Measurements from ENCODE around the gene RPS15.

DNA sequence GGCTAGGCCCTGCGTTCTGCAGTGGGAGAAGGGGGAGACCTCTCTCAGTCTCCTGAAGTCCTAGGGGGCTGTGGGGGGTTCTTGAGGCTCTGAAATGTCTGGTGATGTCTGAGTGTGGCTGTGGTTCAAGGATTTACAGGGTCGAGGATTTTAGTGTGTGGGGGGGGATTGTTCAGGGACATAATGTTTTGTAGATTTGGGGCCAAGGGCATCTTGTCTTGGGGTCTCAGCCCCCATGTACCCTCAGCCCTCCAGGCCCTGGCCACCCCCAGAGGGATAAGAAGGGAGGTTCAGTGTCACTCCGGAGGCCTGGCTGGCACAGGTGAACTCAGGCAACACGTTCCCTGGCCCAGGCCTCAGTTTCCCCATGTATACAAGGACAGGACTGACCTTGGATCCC is 9.3 kb downstream of the RPS15 start:
- TF ChIP-seq, protein P1, sequence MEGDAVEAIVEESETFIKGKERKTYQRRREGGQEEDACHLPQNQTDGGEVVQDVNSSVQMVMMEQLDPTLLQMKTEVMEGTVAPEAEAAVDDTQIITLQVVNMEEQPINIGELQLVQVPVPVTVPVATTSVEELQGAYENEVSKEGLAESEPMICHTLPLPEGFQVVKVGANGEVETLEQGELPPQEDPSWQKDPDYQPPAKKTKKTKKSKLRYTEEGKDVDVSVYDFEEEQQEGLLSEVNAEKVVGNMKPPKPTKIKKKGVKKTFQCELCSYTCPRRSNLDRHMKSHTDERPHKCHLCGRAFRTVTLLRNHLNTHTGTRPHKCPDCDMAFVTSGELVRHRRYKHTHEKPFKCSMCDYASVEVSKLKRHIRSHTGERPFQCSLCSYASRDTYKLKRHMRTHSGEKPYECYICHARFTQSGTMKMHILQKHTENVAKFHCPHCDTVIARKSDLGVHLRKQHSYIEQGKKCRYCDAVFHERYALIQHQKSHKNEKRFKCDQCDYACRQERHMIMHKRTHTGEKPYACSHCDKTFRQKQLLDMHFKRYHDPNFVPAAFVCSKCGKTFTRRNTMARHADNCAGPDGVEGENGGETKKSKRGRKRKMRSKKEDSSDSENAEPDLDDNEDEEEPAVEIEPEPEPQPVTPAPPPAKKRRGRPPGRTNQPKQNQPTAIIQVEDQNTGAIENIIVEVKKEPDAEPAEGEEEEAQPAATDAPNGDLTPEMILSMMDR (IDR thresholded peaks at IDR 0.05; ENCODE audit: low read length), result no peak
- no peak for TF ChIP-seq EZH2 (IDR thresholded peaks at IDR 0.05; ENCODE audit: borderline replicate concordance, low read length)
